GM18526 (cell line): ENCODE measurements around the gene NLGN4X.

Experiments used
- POLR2A ChIP-seq: IDR thresholded peaks from 3 replicates; pipeline ENCODE4 v1.6.1; 2011; ENCODE audit not compliant: insufficient read length; ENCODE audit errors: extremely low read depth

The NLGN4X gene

DNA sequence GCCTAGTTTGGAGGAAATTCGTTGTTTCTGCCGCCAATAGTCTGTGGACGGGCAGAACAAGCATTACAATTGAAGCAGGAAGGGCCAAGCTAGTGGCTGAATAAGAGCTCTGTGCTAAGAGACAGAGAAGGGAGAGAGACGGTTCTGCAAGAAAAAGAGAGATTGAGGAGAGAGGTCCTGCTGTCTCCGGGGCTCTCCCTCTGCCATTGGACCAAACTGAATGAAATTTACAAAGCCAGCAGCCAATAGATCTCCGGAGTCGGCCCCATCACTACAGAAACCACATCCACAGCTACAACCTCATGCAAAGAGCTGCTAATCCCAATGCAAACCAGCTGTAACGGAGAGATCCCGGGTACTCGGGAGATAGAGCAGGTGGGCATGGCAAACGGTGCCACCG is at the start of gene NLGN4X:
NLGN4X (minus strand) TSS at position 148 of the 400 bp plus-strand sequence. CDS start 77,401 bp downstream, outside the sequence.
- TF ChIP-seq POLR2A = no peak

DNA sequence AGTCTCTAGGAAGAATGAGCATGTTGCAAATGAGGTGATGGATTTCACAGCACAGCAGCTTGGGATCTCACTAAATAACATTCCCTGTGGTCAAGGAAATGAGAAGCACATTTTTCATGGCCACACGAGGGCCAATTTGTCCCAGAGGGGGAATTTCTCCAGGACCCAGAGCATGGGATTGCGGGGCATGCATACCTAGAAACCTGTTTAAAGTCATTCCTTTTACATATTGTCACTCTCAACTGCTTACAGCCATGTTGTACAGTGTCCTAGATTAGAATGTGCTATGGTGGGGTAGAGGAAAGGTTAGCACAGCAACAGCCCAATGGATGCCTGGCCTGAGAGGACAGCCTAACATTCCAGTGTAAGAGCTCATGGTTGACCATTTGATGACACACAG is 37.4 kb upstream of the NLGN4X start:
- no peak for TF ChIP-seq POLR2A

DNA sequence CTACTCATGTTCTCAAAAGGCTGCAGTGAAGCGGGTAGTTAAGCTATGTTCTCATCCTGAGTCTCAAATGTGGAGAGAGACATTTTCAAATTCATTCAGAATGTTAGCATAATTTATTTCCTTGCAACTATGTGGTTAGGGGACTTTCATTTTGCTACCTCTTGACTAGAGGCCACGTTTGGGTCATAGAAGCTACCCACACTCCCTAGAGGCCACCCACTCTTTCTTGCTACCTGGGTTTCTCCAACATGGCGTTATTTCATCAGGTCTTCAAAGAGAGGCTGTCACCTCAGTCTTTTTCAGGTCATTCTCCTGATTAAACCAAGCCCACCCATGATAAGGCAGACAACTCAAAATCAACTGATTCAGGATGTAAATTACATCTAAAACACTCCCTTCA is 34.3 kb upstream of the NLGN4X start:
- TF ChIP-seq POLR2A = no peak

GRCh38 chrX:6257025-6257424 is 28.4 kb upstream of the NLGN4X start:
- TF ChIP-seq POLR2A = no peak

DNA sequence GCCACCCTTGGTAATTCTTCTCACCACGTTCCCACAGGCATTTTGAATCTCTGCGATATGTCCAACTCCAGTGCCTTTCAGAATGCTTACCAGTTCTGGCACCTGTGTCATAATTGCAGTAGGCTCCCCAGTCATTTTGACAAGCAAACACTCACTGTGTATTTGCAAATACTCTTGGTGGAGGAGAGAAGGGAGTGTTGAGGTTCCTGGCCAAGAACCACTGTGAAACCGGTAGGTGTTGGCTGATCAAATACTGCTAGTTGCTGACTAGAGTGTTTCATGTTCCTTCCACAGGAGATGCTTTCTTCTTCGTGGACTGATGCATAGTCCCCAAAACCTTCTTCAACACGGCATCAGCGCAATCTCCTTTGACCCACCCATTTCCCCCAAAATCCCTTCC is 16.0 kb upstream of the NLGN4X start:
- no peak for TF ChIP-seq POLR2A

GRCh38 chrX:6238576-6238975 is 9.9 kb upstream of the NLGN4X start:
- no peak for TF ChIP-seq POLR2A

DNA sequence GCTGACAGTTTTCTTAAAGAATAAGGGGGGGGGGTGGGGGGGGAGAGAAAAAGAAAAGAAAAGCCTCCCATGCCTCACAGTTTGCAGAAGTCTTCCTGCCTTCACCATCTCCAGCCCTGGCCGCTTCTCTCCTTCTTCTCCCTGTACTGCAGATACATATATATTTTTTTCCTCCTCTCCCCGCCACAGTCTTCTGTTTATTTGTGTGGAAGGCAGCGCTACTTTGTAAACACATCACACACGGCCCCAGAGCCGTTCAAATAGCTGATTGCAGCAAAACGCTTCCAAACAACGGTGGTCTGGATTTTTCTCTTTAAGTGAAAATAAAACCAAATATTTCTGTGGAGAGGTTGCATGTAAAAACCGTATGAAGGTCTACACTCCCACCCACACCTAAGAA is 732 bp downstream of the NLGN4X start:
- TF ChIP-seq POLR2A = no peak

DNA sequence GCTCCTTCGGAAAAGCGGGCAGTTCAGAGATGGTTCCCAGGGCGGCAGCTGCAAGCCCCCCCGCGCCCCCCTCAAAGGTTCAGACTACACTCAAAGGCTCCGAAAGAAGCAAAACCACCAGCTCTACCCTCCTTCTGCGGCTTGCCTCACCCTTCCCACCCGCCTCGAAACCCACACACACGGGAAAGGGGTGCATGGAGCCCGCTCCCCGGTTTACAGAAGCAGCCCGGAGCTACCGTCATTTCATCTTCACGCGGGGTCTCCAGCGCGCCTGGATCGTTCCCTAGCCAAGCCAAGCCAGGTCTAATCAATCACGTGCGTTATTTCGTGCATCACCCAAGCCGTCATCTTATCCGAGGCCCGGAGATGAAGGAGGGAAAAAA is 1.2 kb downstream of the NLGN4X start:
- no peak for TF ChIP-seq POLR2A

DNA sequence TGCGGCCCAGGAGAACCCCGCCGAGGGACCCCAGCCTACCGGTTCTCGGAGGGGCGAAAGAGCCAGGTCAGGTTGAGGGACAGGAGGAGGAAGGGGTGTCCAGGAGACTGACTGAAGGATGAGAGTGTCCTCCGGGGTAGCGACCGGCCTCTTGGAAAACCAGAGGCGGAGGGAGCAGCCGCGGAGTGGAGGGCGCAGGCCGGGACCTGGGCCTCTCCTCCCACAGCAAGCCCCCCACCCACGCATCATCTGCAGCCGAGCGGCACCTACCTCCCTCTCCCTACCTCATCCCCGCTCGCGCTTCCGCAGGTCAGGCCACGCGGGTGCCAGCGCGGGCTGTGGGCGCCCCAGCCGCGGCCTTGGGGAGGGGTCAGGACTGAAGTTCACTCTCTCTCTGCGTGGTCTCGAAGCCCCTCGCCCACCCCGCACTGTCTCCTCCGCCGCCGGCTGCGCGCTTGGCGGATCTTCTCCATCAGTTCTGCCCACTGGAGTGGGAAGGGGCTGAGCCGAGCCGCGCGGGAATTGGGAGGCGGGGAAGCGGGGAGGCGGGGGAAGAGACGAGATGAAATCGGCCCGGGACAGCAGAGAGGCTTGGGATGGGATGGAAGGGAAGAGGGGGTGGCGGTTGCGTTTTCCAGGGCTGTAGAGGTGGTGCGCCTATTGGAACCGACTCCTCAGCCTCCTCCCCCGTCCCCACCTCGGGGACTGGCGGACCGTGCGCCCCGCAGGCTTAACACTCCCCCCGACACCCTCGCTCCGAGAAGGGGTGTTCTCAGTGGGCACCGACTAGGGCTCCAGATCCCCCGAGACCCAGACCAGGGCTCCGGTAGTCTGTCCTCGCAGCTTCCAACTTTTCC is 1.8 kb downstream of the NLGN4X start:
- TF ChIP-seq POLR2A = no peak

DNA sequence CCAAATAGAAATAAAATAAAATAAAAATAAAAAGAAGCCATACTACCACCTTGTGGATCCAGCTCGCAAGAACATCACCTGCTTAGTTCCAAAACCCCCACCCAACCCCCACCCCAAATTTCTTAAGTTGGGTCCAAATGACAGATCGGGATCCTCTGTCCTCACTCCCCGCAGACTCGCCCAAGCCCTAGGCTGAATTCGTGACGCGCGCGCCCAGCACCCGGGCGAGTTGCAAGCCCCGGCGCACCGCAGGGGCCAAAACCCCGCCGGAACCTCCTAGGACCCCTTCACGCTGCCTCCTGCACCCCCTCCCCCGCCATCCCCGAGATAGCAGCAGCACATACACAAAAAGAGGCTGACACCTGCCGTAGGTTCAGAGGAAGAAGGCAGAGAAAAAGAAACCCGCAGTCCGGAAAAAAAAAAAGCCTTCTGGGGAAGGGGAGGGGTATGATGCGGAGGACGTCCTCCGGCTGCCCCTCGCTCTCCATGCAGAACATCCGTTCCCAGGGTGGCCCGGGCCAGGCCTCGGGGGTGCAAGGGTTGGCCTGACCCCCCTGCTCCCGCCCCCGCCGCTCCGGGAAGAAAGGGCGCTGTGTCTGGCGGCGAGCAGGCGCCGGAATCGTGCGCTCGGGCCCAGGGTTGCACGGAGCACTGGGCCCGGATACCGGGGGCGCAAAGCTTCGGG is 2.6 kb downstream of the NLGN4X start:
- no peak for TF ChIP-seq POLR2A

GRCh38 chrX:6225288-6225910 is 3.3 kb downstream of the NLGN4X start:
- no peak for TF ChIP-seq POLR2A

DNA sequence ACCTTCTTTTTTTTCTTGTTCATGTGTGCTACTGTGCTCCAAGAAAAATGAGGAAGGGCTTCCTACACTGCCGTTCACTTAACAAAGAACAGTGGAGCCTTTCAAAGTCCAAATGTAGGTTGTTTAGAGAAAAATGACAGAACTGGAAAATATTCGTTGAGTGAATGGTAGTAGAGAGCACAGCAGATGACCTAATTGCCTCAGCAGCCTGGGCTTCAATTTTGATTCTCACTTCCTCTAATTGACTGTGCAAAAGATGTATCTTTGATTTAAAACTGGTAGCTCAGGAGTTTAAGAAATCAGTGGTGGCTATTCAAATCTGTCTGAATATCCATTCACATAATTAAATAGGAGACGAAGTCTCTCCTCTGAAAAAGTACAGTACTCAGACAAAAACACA is 5.2 kb downstream of the NLGN4X start:
- no peak for TF ChIP-seq POLR2A

DNA sequence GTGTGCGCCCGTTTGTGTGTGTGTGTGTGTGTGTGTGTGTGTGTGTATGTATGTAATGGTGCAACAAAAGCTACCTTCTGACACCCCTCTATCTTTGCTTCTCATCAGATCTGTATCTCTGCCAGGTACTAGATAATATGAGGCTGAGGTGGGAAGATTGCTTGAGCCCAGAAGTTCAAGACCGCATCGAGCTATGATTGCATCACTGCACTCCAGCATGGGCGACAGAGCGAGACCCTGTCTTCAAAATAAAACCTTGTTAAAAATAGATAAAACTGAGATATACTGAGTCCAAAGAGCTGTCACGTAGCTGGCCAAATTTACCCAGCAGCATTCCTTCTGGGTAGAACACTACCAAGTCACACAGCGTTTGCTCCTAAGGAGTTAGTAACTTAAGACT is 18.4 kb downstream of the NLGN4X start:
- no peak for TF ChIP-seq POLR2A

DNA sequence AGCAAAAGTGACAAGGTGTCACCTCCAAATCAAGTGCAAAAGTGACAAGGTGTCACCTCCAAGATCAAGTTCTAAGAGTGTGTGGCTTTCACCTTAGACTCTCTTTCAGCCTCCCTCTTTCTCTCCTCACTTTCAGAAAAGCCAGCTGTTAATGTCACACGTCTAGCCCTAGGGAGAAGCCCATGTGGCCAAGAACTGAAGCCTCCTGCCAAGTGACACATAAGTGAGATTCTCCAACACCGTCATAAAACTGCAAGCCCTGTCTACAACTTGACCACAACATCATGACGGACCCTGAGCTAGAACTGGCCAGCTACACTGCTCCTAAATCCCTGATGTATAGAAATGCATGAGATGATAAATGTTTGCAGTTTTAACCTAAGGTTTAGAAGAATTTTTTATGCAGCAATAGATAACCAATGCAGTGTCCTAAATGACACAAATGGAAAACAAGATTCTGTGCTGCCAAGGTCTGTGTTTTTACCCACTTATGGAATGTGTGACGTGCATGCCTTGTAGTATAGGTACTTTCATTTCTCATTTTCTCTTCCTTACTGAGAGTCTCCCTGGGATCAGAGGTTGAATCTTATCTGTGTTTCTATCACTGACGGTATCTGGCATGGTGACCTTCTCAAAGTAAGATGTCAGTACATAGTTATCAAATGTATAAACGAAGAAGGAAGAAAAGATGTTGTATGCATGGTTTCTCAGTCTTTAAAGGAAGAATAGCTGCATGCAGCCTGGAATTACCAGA is 25.0 kb downstream of the NLGN4X start:
- no peak for TF ChIP-seq POLR2A

DNA sequence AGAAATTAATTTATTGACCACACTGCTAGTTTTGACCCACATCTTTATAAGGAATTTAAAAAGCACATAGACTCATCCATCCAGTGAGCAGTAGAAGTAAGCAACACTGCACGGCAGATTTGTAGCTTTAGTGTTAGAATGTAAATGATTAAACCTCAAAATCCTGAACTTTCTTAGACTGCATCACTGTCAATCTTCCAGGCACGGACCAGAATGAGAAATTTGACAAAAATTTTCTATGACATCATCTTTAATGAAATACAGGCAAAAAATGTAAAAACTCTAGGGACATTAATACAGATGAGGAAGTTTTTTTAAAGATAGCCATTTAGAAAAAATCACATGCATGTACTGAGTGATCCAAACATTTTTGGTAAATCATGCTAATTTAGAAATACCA is 29.2 kb downstream of the NLGN4X start:
- no peak for TF ChIP-seq POLR2A

DNA sequence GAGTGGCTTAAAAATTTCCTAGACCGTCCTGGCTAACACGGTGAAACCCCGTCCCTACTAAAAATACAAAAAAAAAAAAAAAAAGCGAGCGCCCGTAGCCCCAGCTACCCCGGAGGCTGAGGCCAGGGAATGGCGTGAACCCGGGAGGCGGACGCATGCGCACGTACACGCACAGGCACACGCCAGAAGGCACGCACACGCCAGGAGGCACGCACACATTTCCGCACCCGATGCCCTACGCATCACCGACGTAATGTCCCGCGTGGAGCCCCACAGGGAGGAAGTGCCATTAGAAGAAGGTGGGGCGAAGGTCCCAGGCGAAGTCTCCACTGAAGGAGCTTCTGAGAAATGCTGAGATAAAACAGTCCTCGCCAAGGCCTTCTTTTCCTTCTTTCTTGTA is 41.4 kb downstream of the NLGN4X start:
- no peak for TF ChIP-seq POLR2A

- TF ChIP-seq POLR2A = no peak
Observed at GRCh38 chrX:6184900-6185515, 43.7 kb downstream of the NLGN4X start.
